Cortex of kidney (tissue), 1 donor: ENCODE data around the gene SRM.
"Not testable (repeated sequence)": the region's sequence is repeated elsewhere in the genome, so short reads cannot be mapped to it uniquely, and the experiment has no call there.

Experiments
- DNase-seq: peaks from one replicate; lab custom pipeline; 2025; lab: John Stamatoyannopoulos, UW

Gene SRM

DNA sequence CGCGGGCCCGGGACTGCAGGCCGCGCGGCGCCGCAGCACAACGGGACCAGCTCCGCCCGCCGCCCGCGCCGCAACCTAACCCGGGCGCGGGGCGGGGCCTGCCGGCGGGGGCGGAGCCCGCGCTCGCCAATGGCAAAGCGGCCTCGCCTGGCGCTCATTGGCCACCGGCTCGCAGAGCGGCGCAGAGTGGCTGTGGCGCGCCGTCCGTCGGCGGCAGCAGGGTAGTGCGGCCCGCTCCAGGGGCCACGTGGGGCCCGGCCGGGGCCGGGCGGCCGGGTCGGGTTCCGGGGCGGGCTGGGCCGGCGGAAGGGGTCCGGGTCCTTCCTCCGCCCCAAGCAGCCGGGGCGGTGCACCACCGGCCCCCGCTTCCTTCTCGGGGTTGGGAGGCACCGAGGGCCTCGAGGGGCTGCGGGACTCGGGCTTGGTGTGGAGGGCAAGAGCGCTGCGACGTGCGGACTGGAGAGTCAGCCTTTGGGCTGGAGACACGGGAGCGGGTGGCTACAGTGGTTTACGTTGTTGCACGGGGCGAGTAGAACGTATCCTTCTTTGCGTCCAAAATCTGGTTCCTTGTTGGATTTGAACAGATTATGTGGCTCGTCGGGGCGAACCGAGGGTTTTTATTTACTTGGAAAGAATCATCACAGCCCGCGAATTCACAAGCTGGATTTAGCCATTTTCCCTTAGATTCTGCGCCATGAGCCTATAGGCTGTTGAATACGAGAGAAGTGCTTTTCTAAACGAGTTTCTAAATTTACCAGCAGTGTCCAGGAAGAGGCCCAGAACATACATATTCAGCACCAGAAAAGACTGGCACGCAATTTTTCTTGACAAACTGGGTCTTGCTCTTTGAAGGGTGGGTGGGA, at the start of gene SRM:
SRM (minus strand) TSS at position 51 of the 863 bp plus-strand sequence. CDS start 75 bp downstream, outside the sequence.
- DNase-seq: peak; percentile 43

DNA sequence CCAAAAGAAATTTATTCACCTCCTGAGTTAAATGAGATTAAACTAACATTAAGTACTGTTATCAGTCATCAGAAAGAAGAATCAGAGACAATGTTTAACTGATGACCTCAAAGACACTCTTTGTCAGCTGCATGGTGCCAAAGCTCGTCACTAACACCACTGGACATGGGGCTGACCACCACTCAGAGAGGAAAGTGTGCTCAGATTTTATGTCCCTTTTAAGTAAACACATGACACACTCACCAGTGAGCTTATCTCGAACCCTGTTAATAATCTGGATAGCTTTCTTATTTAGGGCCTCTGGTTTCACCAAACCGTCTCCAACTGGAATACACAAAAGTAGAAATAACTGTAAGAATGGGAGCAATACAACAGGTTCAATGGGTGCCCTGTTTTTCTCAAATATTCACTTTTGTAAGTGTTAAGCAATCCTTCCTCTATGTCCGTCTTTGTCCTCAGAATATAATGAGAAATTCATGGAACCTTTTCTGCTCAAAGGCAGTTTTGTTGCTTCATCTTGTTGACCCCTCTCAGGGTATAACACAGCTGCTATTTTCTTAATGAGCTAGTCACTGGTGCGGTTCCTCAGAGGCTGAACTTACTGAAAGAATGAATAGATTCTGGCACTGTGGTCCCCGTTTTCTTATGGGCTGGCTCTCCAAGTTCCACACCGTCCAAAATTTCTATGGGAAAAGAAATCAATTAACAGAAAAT, 49.4 kb upstream of the SRM start:
- DNase-seq: no peak

DNA sequence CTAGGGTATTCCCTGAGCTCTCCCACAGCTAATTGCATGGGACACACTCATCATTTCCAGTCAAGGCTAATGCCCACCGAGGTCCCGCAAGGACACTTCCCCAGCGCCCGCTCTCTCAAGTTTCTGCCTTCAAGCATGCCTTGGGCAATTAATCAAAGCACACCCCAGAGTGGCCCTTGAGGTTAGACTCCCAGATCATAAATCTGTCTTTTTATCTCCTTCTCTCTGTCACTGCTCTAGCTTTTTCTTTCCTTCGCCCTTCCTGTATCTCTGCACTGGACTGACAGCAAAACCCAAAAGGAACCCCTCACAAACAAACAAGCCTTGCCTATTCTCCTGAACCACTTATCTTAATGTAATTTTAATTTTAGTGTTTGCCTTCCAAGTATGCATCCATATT, 47.8 kb upstream of the SRM start:
- no peak for DNase-seq

DNA sequence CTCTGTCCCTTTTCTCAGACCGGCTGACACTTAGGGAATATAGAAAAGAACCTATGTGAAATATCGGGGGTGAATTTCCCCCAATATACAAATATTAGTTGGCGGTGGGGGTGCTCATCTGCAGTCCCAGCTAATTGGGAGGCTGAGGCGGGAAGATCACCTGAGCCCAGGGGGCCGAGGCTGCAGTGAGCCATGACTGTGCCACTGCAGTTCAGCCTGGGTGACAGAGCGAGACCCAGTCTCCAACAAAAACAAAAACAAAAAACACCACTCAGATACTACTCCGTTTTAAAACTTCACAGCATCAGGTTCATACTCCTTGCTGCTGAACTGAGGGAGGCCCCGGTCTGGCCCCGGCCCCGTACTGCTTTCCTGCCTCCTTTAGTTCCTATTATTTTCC, 45.8 kb upstream of the SRM start:
- DNase-seq: no peak

DNA sequence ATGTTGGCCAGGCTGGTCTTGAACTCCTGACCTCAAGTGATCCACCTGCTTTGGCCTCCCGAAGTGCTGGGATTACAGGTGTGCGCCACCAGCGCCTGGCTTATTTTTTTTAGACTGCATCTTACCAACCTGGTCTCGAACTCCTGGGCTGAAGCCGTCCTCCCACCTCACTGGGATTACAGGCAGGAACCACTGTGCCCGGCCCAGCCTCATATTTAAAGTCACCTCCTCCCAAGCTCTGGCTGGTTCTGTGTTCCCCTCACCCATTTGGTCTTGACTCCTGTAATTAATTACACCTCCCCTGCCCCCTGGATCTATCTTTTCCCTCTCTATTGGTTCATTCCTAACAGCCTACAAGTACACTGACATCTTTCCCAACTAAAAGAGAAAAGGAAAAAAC, 41.5 kb upstream of the SRM start:
- no peak for DNase-seq

DNA sequence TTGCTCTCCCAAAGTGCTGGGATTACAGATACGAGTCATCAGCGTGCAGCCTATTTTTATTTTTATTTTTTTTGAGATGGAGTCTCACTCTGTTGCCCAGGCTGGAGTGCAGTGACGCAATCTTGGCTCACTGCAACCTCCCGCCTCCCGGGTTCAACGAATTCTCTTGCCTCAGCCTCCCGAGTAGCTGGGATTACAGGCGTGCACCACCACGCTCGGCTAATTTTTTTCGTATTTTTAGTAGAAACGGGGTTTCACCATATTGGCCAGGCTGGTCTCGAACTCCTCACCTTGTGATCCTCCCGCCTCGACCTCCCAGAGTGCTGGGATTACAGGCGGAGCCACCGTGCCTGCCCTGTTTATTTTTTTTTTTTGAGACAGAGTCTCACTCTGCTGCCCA, 41.0 kb upstream of the SRM start:
- DNase-seq: not testable (repeated sequence)

DNA sequence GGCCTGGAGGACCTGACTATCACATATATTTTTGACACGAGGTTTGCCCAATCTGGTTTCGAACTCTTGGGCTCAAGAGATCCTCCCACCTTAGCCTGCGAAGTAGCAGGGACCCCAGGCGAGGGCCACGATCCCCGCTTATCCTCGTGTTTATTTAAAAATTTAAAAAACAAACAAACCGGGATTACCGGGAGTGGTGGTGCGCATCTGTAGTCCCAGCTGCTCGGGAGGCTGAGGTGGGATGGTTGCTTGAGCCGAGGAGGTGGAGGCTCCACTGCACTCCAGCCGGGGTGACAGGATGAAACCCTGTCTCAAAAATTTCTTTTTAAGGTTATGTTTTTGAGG, 40.3 kb upstream of the SRM start:
- no peak for DNase-seq

DNA sequence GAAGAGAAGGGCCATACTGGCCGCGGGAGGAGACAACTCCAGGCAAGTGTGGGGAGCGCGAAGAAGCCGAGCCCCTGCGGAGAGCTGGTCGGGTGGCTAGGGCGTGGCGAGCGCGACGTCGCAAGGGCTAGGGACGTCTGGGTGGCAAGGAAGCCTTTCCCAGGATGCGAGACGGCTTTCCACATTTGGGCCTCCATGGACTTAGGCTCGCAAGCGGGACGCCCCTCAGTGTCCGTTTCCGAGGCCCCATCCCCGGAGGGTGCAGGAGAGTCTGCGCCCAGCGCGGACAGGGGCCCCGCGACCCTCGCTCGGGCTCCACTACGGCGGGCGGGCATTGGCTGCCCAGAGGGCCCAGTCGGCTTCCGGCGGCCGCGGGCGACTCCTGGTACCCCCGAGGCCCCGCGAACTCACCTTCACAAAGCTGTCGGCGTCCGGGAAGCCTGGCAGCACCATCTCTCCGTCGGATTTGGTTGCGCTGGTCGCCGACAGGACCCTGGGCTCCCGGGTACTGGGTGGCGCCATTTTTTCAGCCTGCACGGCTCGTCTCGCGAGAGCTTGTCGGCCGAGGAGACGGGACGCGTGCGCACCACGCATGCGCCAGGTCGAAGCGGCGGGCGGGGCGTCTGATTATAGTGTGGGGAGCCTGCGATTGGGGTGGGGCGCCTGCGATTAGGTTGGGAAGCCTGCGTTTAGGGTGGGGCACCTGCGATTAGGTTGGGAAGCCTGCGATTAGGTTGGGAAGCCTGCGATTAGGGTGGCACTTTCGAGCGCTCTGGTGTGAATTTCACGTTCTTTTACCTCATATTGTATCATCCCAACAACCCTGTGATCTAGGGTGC, 39.7 kb upstream of the SRM start, which contains the start of gene EXOSC10:
EXOSC10 (minus strand) TSS at position 560 of the 839 bp plus-strand sequence; CDS start at position 522, 38 bp downstream.
- peak; percentile 79 for DNase-seq

DNA sequence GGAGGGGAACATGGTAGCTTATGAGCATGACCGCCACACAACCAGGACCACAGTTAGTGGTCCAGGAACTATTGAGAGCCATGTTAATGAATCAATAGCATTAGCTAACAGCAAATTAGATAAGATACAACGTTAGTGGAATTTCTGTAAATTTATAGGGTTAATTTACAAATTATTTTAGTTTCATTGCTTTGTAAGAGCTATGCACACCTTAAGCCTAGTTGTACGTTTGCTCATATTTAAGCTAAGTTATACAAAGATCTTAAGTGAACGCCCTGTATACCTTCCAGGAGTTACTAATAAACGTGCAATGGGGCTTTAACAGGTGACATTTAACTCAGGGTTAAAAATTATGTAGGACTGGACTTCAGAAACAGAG, 39.1 kb upstream of the SRM start:
- DNase-seq: no peak

DNA sequence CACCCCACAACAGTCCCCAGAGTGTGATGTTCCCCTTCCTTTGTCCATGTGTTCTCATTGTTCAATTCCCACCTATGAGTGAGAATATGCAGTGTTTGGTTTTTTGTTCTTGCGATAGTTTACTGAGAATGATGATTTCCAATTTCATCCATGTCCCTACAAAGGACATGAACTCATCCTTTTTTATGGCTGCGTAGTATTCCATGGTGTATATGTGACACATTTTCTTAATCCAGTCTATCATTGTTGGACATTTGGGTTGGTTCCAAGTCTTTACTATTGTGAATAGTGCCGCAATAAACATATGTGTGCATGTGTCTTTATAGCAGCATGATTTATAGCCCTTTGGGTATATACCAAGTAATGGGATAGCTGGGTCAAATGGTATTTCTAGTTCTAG, 24.0 kb upstream of the SRM start:
- DNase-seq: not testable (repeated sequence)

DNA sequence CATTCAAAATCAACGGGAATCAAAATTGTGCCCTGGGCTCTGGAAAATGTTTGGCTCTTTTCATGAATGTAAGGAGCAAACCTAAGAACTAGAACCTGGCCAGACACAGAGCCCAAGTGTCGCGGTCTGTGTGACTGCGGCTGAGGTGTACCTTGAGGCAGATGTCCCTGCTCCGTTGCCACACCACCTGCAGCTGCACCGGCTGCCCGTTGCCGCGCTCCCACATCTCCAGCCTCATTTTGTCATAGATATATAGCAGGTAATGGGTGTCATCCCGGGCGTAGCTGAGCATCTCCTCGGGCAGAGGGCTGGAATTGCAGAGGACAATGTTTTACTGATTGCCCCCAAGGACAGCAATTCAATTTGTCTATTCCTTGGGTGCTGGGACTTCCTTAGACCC, 21.1 kb upstream of the SRM start:
- no peak for DNase-seq

DNA sequence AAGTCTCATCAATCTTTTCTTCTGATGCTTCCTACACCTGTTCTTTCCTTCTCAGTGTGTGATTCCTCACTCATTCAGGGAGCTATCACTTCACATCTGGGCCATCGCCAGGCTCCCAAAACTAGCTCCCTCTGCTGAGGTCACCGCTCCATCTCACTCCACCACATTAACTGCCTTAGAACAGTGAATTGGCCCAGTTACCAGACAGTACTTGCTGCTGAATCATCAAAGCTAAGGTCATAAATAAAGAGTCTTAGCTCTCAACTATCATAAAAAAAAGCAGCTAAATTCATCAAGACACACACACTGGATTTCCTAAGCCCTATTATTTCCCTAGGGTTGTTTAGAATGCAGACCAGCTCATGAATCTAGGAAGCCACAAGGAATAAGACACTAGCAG, 18.8 kb upstream of the SRM start:
- DNase-seq: no peak

DNA sequence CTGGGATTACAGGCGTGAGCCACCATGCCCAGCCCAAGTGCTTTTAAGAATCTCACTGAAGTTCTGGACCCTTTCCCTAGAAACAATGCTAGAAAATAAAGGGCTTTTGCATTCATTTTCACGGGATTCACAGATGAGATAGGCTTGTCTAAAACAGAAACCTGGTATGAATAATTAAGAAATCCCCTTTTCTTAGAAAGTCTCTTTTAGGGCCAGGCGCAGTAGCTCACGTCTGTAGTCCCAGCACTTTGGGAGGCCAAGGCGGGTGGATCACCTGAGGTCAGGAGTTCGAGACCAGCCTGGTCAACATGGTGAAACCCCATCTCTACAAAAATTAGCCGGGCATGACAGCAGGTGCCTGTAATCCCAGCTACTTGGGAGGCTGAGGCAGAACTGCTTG, 13.6 kb upstream of the SRM start:
- DNase-seq: not testable (repeated sequence)

DNA sequence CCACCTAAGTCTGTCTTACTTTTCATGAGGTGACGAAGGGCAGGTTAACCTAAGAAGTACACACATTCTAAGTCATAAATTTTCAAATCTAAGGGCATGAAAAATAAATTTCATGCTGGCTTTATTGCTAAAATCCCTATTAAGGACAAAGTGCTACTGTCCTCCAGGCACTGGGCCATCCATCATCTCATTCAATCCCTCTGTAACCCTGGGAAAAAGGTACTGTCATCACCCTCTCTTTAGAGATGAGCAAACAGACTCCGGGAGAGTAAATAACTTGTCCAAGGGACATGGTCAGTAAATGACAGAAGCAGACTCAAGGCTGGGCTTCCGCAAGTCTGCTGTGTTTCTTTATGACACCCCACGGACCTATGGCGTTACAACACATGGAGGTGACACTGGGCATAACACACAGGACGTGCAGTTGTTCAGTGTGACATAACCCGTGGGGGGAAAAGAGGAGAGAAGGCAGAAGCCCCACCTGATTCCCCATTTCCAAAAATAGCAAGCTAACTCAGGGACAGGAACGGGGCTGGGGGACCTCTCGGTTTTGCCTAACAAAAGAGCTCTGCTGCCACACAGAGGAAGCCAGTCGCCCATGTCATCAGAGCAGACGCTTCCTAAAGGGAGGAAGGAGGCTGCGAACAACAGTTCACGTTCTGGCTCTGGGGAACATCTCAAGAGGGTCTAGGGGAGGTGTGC, 12.5 kb upstream of the SRM start:
- DNase-seq: no peak

DNA sequence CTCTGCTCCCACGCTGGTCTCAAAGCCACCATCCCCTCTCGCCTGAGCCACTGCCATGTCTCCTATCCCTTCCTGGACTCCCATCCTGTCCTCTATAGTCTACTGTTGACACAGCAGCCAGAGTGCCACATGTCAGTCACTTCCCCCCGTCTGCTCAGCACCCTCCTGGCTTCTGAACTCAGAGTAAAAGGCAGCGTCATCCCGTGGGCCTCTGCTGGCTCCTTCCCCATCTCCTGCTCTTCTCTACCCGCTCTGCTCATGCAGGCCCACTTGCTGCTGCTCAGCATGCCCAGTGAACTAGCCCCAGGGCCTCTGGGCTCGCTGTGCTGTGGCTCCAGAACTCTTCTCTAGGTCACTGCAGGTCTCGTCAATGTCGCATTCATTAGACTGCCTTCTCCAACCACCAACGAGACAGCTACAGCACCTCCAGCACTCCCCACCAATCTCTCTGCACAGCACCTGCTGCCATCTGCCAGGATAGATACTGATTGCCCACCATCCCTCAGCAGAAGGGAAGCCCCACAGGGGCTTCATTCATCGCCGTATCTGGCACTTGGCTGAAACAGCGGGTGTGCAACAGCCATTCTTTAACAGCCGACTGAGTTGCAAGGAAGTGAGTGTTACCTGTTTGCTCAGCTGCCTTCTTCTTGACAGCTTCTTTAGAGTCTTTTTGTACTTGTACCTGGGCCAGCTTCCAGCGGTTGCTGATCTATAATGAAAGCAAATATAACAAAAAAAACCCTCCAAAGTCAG, 11.8 kb upstream of the SRM start:
- no peak for DNase-seq

DNA sequence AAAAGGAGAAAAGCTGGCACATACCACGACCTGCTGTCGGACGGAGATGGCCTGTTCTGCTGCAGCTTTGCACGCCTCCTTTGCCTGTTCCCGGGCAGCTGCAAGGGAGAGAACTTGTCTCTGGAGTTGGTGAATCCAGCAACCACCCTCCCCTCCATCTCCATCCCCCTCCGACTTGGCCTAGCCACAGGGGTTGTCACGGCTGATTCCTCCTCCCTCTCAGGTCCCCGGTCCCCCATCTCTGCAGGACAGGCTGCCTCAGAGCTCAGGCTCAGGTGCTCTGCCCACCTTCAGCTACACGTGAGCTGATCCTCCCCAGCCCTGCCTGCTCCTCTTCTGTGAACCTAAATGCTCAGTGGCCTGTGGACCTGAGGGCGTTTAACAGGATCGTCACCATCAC, 11.1 kb upstream of the SRM start:
- no peak for DNase-seq

DNA sequence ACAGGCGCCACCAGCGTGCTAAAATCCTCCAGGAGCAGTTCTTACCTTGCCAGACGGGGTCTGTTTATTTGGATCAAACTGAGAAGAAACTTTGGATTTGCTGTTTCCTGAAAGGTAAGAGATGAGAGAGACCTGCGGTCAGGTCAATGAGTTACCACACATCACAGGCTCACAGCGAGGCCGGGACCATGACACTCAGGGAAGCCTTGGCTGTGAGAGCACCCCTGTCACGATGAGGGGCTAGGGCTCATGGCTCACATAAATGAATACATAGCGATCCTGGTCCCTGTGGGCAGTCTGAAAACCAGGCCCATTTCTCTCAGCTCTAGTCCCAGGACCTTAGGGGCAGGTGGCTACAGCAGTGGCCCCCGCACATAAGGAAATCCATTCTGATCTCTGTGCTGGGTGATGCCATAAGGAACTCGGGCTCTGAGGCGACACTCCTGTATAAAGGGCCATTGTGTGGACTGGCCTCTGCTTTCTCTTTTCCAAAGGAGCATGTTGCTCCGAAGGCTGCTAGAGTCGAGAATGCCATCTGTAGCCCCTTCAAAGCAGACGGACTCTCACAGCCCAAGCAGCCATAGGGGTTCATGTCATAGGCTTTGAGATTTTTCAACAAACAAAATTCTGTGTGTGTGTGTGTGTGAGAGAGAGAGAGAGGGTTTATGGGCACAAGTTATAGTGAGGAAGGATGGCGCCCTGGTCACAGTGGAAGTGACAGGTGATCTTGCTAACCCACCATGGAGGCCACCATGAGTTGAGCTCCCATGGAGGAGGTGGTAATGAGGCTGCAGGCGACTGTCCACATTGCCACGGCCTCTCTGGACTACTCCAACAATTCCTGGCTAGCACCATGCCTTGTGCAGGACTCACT, 9.0 kb upstream of the SRM start:
- no peak for DNase-seq

DNA sequence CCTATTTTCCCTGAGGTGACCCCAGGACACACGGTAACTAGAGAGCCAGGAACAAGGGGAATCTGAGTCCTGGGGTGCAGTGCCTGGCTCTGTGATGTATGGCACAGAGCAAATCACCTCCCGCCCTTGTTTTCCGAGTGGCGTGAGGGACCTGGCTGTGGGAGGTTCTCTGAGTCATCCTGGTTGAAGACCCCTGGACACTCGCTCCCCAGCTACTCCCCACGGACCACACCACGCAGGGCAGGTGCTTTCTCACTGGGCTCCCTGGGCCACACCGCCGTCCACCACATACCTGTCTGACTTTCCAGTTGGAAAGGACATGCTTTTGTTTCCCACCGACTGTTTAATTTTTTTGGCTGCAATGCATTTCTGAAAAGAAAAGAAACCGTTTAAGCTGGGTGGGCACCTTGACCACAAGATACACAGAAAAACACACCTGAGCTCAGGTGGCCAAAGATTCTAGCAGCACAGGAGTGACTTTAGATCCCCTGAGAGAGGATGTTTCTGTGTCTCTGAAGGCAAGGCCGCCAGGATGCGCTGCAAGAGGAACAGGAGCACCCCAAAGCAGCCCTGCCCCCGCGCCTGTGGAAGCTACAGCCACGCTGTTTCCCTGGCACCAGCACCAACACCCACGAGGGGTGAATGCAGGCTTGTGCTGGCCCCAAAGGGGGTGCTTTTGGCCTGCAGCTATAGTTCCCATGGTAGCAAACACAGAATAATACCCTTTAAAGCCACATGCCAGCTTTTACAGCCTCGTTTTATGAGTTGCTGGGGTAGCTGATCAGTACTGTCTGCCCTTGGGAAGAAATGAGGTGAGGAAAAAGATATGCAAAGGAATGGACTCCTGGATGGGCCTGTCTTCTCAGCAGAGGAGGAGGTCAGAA, 8.1 kb upstream of the SRM start:
- DNase-seq: no peak

DNA sequence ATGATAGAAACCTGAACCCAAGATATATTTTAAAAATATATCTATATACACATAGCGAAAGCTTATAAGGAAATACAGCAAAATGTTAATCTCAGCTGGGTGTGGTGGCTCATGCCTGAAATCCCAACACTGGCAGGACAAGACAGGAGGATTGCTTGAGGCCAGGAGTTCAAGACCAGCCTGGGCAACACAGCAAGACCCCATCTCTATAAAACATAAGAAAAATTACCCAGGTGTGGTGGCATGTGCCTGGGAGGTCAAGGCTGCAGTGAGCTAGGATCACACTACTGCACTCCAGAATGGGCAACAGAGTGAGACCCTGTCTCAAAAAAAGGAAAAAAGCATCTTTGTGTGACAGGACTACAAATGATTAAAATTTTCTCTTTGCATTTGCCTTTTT, 6.0 kb upstream of the SRM start:
- no peak for DNase-seq
